GM12891 (cell line): ENCODE measurements around the gene COL4A6.

Experiments
- PAX5 ChIP-seq: IDR thresholded peaks from 2 replicates; pipeline ENCODE4 v1.6.1; 2011; ENCODE audit warnings: low read length, moderate library complexity, mild to moderate bottlenecking; ENCODE audit not compliant: insufficient read depth, severe bottlenecking
- POLR2A ChIP-seq: IDR thresholded peaks from 2 replicates; pipeline ENCODE4 v1.6.1; 2011; ENCODE audit warnings: low read depth, low read length, control low read depth
- POLR2AphosphoS5 ChIP-seq: IDR thresholded peaks from 2 replicates; pipeline ENCODE4 v1.6.1; 2011; ENCODE audit warnings: low read depth, low read length, control low read depth
- SPI1 ChIP-seq: IDR thresholded peaks from 2 replicates; pipeline ENCODE4 v1.6.1; 2011; ENCODE audit warnings: low read depth, low read length, control low read depth
- TAF1 ChIP-seq: IDR thresholded peaks from 2 replicates; pipeline ENCODE4 v1.6.1; 2011; ENCODE audit warnings: low read depth, low read length, control low read depth

GRCh38 chrX:108322234-108322633 lies 116.0 kb downstream of the COL4A6 start:
- TF ChIP-seq POLR2AphosphoS5: no peak
- TF ChIP-seq POLR2A: no peak
- TF ChIP-seq TAF1: no peak
- TF ChIP-seq PAX5: no peak
- TF ChIP-seq SPI1: no peak
